Esophagus (tissue), 2 donors: Measurements from ENCODE around the gene SYK. TPM values are rescaled to one million over a fixed set of nuclear protein-coding genes. Genes with fewer than 3 reads are reported as not detected.

Experiments
- H3K27ac ChIP-seq, 2 donors: one replicate each; pipeline ENCODE4 v1.5.1; 2013; ENCODE audit warnings: low read depth in 2 of 2, mild to moderate bottlenecking in 2 of 2, inconsistent platforms in 1 of 2, low read length in 1 of 2, moderate library complexity in 1 of 2
- H3K27me3 ChIP-seq, 2 donors: one replicate each; pipeline ENCODE4 v1.6.1; 2013; ENCODE audit warnings: low read length in 2 of 2, control low read depth in 1 of 2, mild to moderate bottlenecking in 1 of 2; ENCODE audit not compliant: insufficient read depth in 2 of 2, control insufficient read depth in 1 of 2
- H3K36me3 ChIP-seq, 2 donors: one replicate each; pipeline ENCODE4 v1.6.1; 2013; ENCODE audit warnings: low read length in 1 of 2; ENCODE audit not compliant: control insufficient read depth in 2 of 2, insufficient read depth in 2 of 2
- H3K4me1 ChIP-seq, 2 donors: one replicate each; pipeline ENCODE4 v1.6.1; 2013; ENCODE audit warnings: low read length in 1 of 2; ENCODE audit not compliant: control insufficient read depth in 2 of 2, insufficient read depth in 2 of 2
- H3K4me3 ChIP-seq, 2 donors: one replicate each; pipeline ENCODE4 v1.5.1; 2013; ENCODE audit warnings: low read length in 2 of 2, mild to moderate bottlenecking in 2 of 2, low read depth in 1 of 2, moderate library complexity in 1 of 2
- H3K9me3 ChIP-seq, 2 donors: one replicate each; pipeline ENCODE4 v1.6.1; 2013; ENCODE audit warnings: mild to moderate bottlenecking in 2 of 2, low read depth in 1 of 2, low read length in 1 of 2, moderate library complexity in 1 of 2; ENCODE audit not compliant: control insufficient read depth in 2 of 2, insufficient read depth in 1 of 2
- WGBS, 2 donors: extraction: QIAGEN DNeasy Blood & Tissue Kit; methylation state at CpG; one replicate each; pipeline ENCODE4 v1.1.7; 2013; 5-methylcytosine and 5-hydroxymethylcytosine counted together
- polyA plus RNA-seq, 2 donors: library from polyadenylated mRNA; stranded (reverse); fragments of 200-250 nt; gene quantifications; one replicate each; pipeline ENCODE4 v1.2.3, GENCODE V29; 2013
- donor health status: healthy with polysubstance abuse.
- donor health status: Bipolar disorder and iron deficiency.

SYK gene
- polyA plus RNA-seq, 2 donors, result 12.0 to 16.5 TPM

GRCh38 chr9:90914868-90915483, 113.4 kb downstream of the SYK start:
- Histone ChIP-seq H3K4me3 (no peak overlapping the region), H3K4me1 (peaks cover 0 to 3% of the 10 kb centered on the region in 2 donors), H3K36me3 (no peaks in the 10 kb centered on the region), H3K27ac (no peak overlapping the region), H3K27me3 (no peaks in the 10 kb centered on the region), H3K9me3 (no peaks in the 10 kb centered on the region)
- 10 to 13% methylated on average over 7 of the region's 7 CpGs for WGBS, 2 donors

- no peaks in the 10 kb centered on the region for H3K9me3 ChIP-seq
- H3K27ac ChIP-seq, result no peak overlapping the region
- no peaks in the 10 kb centered on the region for H3K27me3 ChIP-seq
- no peaks in the 10 kb centered on the region for H3K36me3 ChIP-seq
- no peak overlapping the region for H3K4me3 ChIP-seq
- 81 to 85% methylated on average over 6 of the region's 6 CpGs for WGBS, 2 donors
- H3K4me1 ChIP-seq, result peaks cover 0 to 4% of the 10 kb centered on the region in 2 donors
These were observed 114.1 kb downstream of the SYK start for GRCh38 chr9:90915693-90916092.

- H3K27ac ChIP-seq, result no peak overlapping the region
- H3K4me3 ChIP-seq, result no peak overlapping the region
- H3K9me3 ChIP-seq, result no peaks in the 10 kb centered on the region
- H3K36me3 ChIP-seq, result no peaks in the 10 kb centered on the region
- H3K4me1 ChIP-seq, result peaks cover 2 to 9% of the 10 kb centered on the region in 2 donors
- no peaks in the 10 kb centered on the region for H3K27me3 ChIP-seq
- WGBS, 2 donors, result 86 to 89% methylated on average over 11 of the region's 11 CpGs
These were observed 114.6 kb downstream of the SYK start for GRCh38 chr9:90916147-90916734.

GRCh38 chr9:90919883-90920282, 118.3 kb downstream of the SYK start:
- Histone ChIP-seq H3K4me3 (no peak overlapping the region), H3K4me1 (peaks cover 3 to 11% of the 10 kb centered on the region in 2 donors), H3K9me3 (no peaks in the 10 kb centered on the region), H3K36me3 (no peaks in the 10 kb centered on the region), H3K27ac (no peak overlapping the region), H3K27me3 (no peaks in the 10 kb centered on the region)
- WGBS, 2 donors, result 77 to 82% methylated on average over 10 of the region's 10 CpGs

DNA sequence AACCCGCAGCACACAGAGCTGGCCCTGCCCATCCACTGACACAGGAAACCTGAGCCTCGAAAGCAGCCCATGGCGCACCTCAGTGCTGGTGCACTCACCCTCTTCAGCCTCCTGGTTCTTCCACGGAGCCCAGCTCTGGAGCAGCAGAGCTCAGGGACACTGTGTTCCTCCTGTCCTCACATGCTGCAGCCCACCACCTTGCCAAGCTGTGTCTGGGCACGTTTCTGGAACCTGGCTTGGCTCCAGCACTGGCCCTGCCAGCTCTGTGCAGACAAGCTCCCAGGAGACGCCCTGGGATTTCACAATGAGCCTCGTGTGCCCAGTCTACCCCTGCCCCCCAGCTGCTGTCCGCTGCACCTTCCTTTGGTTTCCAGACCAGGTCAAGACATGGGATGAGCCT, 119.5 kb downstream of the SYK start:
- no peak overlapping the region for H3K4me3 ChIP-seq
- no peaks in the 10 kb centered on the region for H3K9me3 ChIP-seq
- WGBS, 2 donors, result 32 to 34% methylated on average over 8 of the region's 8 CpGs
- peaks cover 3 to 11% of the 10 kb centered on the region in 2 donors for H3K4me1 ChIP-seq
- peak overlapping the region in 1 of 2 donors; percentile 24 for H3K27ac ChIP-seq
- no peaks in the 10 kb centered on the region for H3K36me3 ChIP-seq
- H3K27me3 ChIP-seq, result no peaks in the 10 kb centered on the region

GRCh38 chr9:90921969-90922368, 120.3 kb downstream of the SYK start:
- 89 to 90% methylated on average over 7 of the region's 7 CpGs for WGBS, 2 donors
- no peak overlapping the region for H3K27ac ChIP-seq

GRCh38 chr9:90925581-90926257, 124.1 kb downstream of the SYK start:
- H3K4me3 ChIP-seq, result no peak overlapping the region

More at GRCh38 chr9:90921969-90922368, 120.3 kb downstream of the SYK start:
- Histone ChIP-seq H3K36me3 (no peaks in the 10 kb centered on the region), H3K9me3 (no peaks in the 10 kb centered on the region), H3K27me3 (no peaks in the 10 kb centered on the region), H3K4me3 (no peak overlapping the region), H3K4me1 (peaks cover 3 to 11% of the 10 kb centered on the region in 2 donors)

DNA sequence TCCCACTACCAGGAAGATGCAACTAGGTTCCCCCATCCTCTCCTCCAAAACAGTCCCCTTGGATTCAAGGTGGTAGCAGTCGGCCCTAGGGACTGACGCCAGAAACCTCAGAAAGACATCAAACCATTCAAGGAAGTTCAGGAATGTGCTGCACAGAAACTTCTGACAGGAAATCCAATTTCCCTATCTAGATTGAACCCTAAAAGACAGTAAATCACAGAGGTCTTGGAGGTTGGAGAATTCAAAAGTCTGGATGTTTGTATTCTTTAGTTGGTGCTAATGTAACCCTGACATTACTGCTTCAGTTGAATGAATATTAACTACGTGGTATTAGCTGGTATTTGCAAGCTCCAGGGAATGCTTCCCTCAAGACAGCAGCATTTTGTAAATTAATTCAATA, 125.3 kb downstream of the SYK start:
- Histone ChIP-seq H3K4me1 (no peaks in the 10 kb centered on the region), H3K9me3 (no peaks in the 10 kb centered on the region), H3K36me3 (no peaks in the 10 kb centered on the region), H3K27me3 (no peaks in the 10 kb centered on the region), H3K4me3 (no peak overlapping the region), H3K27ac (no peak overlapping the region)
- WGBS, 2 donors, result 64% methylated on average over 3 of the region's 3 CpGs

More at GRCh38 chr9:90925581-90926257, 124.1 kb downstream of the SYK start:
- H3K27ac ChIP-seq, result no peak overlapping the region
- no peaks in the 10 kb centered on the region for H3K36me3 ChIP-seq
- H3K4me1 ChIP-seq, result peaks cover 3 to 7% of the 10 kb centered on the region in 2 donors
- H3K9me3 ChIP-seq, result no peaks in the 10 kb centered on the region
- no peaks in the 10 kb centered on the region for H3K27me3 ChIP-seq
- WGBS, 2 donors, result 71 to 79% methylated on average over 2 of the region's 2 CpGs

DNA sequence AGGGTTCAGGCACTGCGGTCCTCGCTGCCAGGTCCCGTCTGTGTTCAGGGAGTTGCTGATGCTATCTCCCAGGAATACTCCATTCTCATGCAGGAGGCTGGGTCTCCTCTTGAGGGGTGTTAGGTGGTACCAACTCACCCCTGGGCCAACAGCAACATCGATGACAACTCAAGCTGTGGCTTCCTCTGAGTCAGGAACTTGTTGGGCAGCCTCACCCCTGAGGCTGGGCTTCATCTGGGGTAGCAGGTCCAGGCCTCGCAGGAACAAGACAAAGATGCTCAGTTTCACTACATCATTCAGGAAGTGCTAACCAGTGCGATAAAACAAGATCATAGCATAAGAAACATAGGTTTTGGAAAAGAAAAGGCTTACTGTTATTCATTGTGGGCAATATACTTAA, 125.9 kb downstream of the SYK start:
- H3K27ac ChIP-seq, result no peak overlapping the region
- no peaks in the 10 kb centered on the region for H3K4me1 ChIP-seq
- WGBS, 2 donors, result 84 to 87% methylated on average over 6 of the region's 6 CpGs
- H3K4me3 ChIP-seq, result no peak overlapping the region
- no peaks in the 10 kb centered on the region for H3K9me3 ChIP-seq
- H3K27me3 ChIP-seq, result no peaks in the 10 kb centered on the region
- H3K36me3 ChIP-seq, result no peaks in the 10 kb centered on the region
